GM18519 (cell line): ENCODE measurements around the gene LGALS9B.
"Not testable (repeated sequence)": the region's sequence is repeated elsewhere in the genome, so short reads cannot be mapped to it uniquely, and the experiment has no call there.

Source experiments
- ATAC-seq: cut with Tn5 transposase; IDR thresholded peaks from one replicate; pipeline ENCODE4 v1.9.1; 2021; ENCODE audit warnings: mild to moderate bottlenecking, moderate library complexity; ENCODE audit not compliant: unreplicated experiment, low FRiP score

The LGALS9B gene

GRCh38 chr17:20467447-20467846 lies at the start of gene LGALS9B:
LGALS9B (minus strand) TSS chr17:20467539; CDS start chr17:20467470, 69 bp downstream.
- not testable (repeated sequence) for ATAC-seq

- not testable (repeated sequence) for ATAC-seq
Measured at GRCh38 chr17:20516986-20517385, 49.6 kb upstream of the LGALS9B start.

- ATAC-seq: not testable (repeated sequence)
Measured at GRCh38 chr17:20515099-20515498, 47.8 kb upstream of the LGALS9B start.

GRCh38 chr17:20513539-20513938 lies 46.2 kb upstream of the LGALS9B start:
- not testable (repeated sequence) for ATAC-seq

- ATAC-seq: not testable (repeated sequence)
Measured at GRCh38 chr17:20512378-20512777, 45.0 kb upstream of the LGALS9B start.

GRCh38 chr17:20511778-20512177 lies 44.4 kb upstream of the LGALS9B start:
- ATAC-seq: not testable (repeated sequence)

- not testable (repeated sequence) for ATAC-seq
Measured at GRCh38 chr17:20505333-20505732, 38.0 kb upstream of the LGALS9B start.

- not testable (repeated sequence) for ATAC-seq
Measured at GRCh38 chr17:20504388-20505066, 37.2 kb upstream of the LGALS9B start.

- ATAC-seq: not testable (repeated sequence)
Measured at GRCh38 chr17:20501896-20502295, 34.6 kb upstream of the LGALS9B start.

- not testable (repeated sequence) for ATAC-seq
Measured at GRCh38 chr17:20500346-20500745, 33.0 kb upstream of the LGALS9B start.

- not testable (repeated sequence) for ATAC-seq
Measured at GRCh38 chr17:20495420-20495819, 28.1 kb upstream of the LGALS9B start.

- not testable (repeated sequence) for ATAC-seq
Measured at GRCh38 chr17:20494735-20495134, 27.4 kb upstream of the LGALS9B start.

GRCh38 chr17:20494147-20494546 lies 26.8 kb upstream of the LGALS9B start:
- ATAC-seq: not testable (repeated sequence)

- ATAC-seq: not testable (repeated sequence)
Measured at GRCh38 chr17:20492971-20493370, 25.6 kb upstream of the LGALS9B start.

- not testable (repeated sequence) for ATAC-seq
Measured at GRCh38 chr17:20492099-20492498, 24.8 kb upstream of the LGALS9B start.

GRCh38 chr17:20484930-20485329 lies 17.6 kb upstream of the LGALS9B start:
- ATAC-seq: not testable (repeated sequence)

- not testable (repeated sequence) for ATAC-seq
Measured at GRCh38 chr17:20479889-20480591, 12.7 kb upstream of the LGALS9B start.

GRCh38 chr17:20477398-20478071 lies 10.2 kb upstream of the LGALS9B start:
- ATAC-seq: not testable (repeated sequence)

GRCh38 chr17:20475137-20475831 lies 7.9 kb upstream of the LGALS9B start:
- not testable (repeated sequence) for ATAC-seq

- ATAC-seq: not testable (repeated sequence)
Measured at GRCh38 chr17:20474081-20474480, 6.7 kb upstream of the LGALS9B start.
